HepG2 (cell line): ENCODE data around the gene SATB1.

Experiments used
- GABPA ChIP-seq, 2 experiments: IDR thresholded peaks; 2 replicates each; pipeline ENCODE4 v1.6.1; 2011 to 2016; ENCODE audit warnings: low read depth in 2 of 2, low read length in 1 of 2, missing biosample characterization in 1 of 2, missing genetic modification characterization in 1 of 2
- GMEB1 ChIP-seq: sonication (generic); formaldehyde crosslinking; IDR thresholded peaks from 2 replicates; pipeline ENCODE4 v1.5.1; 2020; ENCODE audit warnings: missing genetic modification reagents, mild to moderate bottlenecking, borderline replicate concordance
- MEIS1 ChIP-seq: sonication (generic); formaldehyde crosslinking; IDR thresholded peaks from 2 replicates; pipeline ENCODE4 v1.9.0; 2021; ENCODE audit warnings: mild to moderate bottlenecking, missing genetic modification reagents, moderate library complexity, borderline replicate concordance
- ZFP37 ChIP-seq: sonication (generic); formaldehyde crosslinking; IDR thresholded peaks from 2 replicates; pipeline ENCODE4 v1.4.0; 2020; ENCODE audit warnings: missing genetic modification reagents, borderline replicate concordance

GRCh38 chr3:18454766-18455165 lies 29.6 kb upstream of the SATB1 start:
- TF ChIP-seq GABPA (IDR thresholded peaks at IDR 0.05; ENCODE audit: low read depth, low read length) (no peak), GABPA (CRISPR knock-in tag; IDR thresholded peaks at IDR 0.05; ENCODE audit: low read depth) (no peak), MEIS1 (CRISPR knock-in tag) (no peak), GMEB1 (CRISPR knock-in tag) (no peak), ZFP37 (CRISPR knock-in tag) (no peak)
